A549 (cell line): ENCODE measurements around the gene SLC34A2. TPM values are rescaled to one million over a fixed set of nuclear protein-coding genes. Genes with fewer than 3 reads are reported as not detected.

Experiments used
- ATAC-seq, 2 experiments: fragments of 200-7000 bp in 1 of 2; fragments of >200 bp in 1 of 2; cut with Nextera tagmentation in 1 of 2; cut with Tn5 transposase in 1 of 2; 3 replicates each; pipeline versions ENCODE4 v1.8.0 to v1.9.1; 2018 to 2020; ENCODE audit warnings: mild to moderate bottlenecking in 1 of 2, moderate library complexity in 1 of 2
- CTCF ChIA-PET: fragments of 300-600 bp; sonication (Branson Sonifier 250); formaldehyde crosslinking; extraction: SDS; loops from one replicate; lab custom pipeline; 2021; ENCODE audit warnings: antibody characterized with exemption, inconsistent platforms; lab: Yijun Ruan, JAX
- POLR2A ChIA-PET: fragments of 350-600 bp; formaldehyde crosslinking; extraction: SDS; loops from one replicate; lab custom pipeline; 2021; ENCODE audit warnings: antibody characterized with exemption, inconsistent platforms; lab: Yijun Ruan, JAX
- DNase-seq, 2 experiments: peaks; one replicate each; pipeline versions ENCODE4 v3.0.0 to v3.0.0-alpha.2; 2011 to 2016; ENCODE audit warnings: low read depth in 1 of 2, low spot score in 1 of 2
- FAIRE-seq: peaks from 2 replicates; lab custom pipeline; 2011; peaks lifted over from hg19 to GRCh38; lab: Jason Lieb, UNC
- H3K27ac ChIP-seq, 2 experiments: fragments of >200 bp; sonication (Bioruptor Twin); formaldehyde crosslinking; 3 replicates each; pipeline ENCODE4 v1.5.1; 2016 to 2017
- H3K4me1 ChIP-seq: fragments of >200 bp; sonication (Bioruptor Twin); formaldehyde crosslinking; 3 replicates; pipeline ENCODE4 v1.6.1; 2016
- H3K4me2 ChIP-seq: fragments of >200 bp; sonication (Bioruptor Twin); formaldehyde crosslinking; 3 replicates; pipeline ENCODE4 v1.6.1; 2016
- H3K4me3 ChIP-seq: fragments of >200 bp; sonication (Bioruptor Twin); formaldehyde crosslinking; 3 replicates; pipeline ENCODE4 v1.5.1; 2016
- H3K9me3 ChIP-seq: fragments of >200 bp; sonication (Bioruptor Twin); formaldehyde crosslinking; 3 replicates; pipeline ENCODE4 v1.6.1; 2016
- CBX8 ChIP-seq: fragments of 200-600 bp; sonication (generic); IDR thresholded peaks from 2 replicates; pipeline ENCODE4 v1.6.1; 2016
- CHD2 ChIP-seq: fragments of 150-350 bp; IDR thresholded peaks from 2 replicates; pipeline ENCODE4 v1.6.1; 2014; ENCODE audit warnings: low read length; ENCODE audit not compliant: partially characterized antibody
- EHF ChIP-seq: fragments of 250-450 bp; sonication (Bioruptor Pico); IDR thresholded peaks from 2 replicates; pipeline ENCODE4 v1.5.0; 2020; ENCODE audit warnings: mild to moderate bottlenecking
- EHMT2 ChIP-seq: fragments of 200-600 bp; sonication (generic); IDR thresholded peaks from 2 replicates; pipeline ENCODE4 v1.6.1; 2016; ENCODE audit warnings: antibody characterized with exemption, low read depth, mild to moderate bottlenecking, moderate library complexity
- ESRRA ChIP-seq: fragments of 150-350 bp; IDR thresholded peaks from 2 replicates; pipeline ENCODE4 v1.6.1; 2014; ENCODE audit warnings: mild to moderate bottlenecking, low read length, borderline replicate concordance
- FOSB ChIP-seq: fragments of 250-450 bp; sonication (Bioruptor Pico); IDR thresholded peaks from 2 replicates; pipeline ENCODE4 v1.5.0; 2020; ENCODE audit warnings: mild to moderate bottlenecking, moderate library complexity
- FOSL2 ChIP-seq, 2 experiments: fragments of 450-650 bp in 1 of 2; fragments of >200 bp in 1 of 2; sonication (Bioruptor Twin) in 1 of 2; formaldehyde crosslinking; IDR thresholded peaks; 2 replicates each; pipeline versions ENCODE4 v1.5.0 to v1.6.1; 2016 to 2020; ENCODE audit warnings: mild to moderate bottlenecking in 1 of 2, moderate library complexity in 1 of 2
- HOXA7 ChIP-seq: fragments of 250-450 bp; sonication (Bioruptor Pico); IDR thresholded peaks from 2 replicates; pipeline ENCODE4 v1.5.0; 2020; ENCODE audit warnings: mild to moderate bottlenecking, moderate library complexity
- HOXB5 ChIP-seq: fragments of 250-450 bp; sonication (Bioruptor Pico); IDR thresholded peaks from 2 replicates; pipeline ENCODE4 v1.5.0; 2020; ENCODE audit warnings: mild to moderate bottlenecking, moderate library complexity
- JUN ChIP-seq, 2 experiments: fragments of >200 bp; sonication (Bioruptor Twin); formaldehyde crosslinking; IDR thresholded peaks; 2 replicates in 1 of 2; 3 replicates in 1 of 2; pipeline ENCODE4 v1.6.1; 2016 to 2017
- KDM1A ChIP-seq: fragments of 200-600 bp; sonication (generic); IDR thresholded peaks from 2 replicates; pipeline ENCODE4 v1.6.1; 2016; ENCODE audit warnings: low read depth, mild to moderate bottlenecking
- KDM5A ChIP-seq: fragments of 200-600 bp; sonication (generic); IDR thresholded peaks from 2 replicates; pipeline ENCODE4 v1.6.1; 2016; ENCODE audit warnings: antibody characterized with exemption, mild to moderate bottlenecking
- MAFK ChIP-seq: fragments of 450-650 bp; IDR thresholded peaks from 2 replicates; pipeline ENCODE4 v1.6.1; 2014; ENCODE audit not compliant: partially characterized antibody
- MAZ ChIP-seq: fragments of 150-350 bp; IDR thresholded peaks from 2 replicates; pipeline ENCODE4 v1.6.1; 2014; ENCODE audit warnings: antibody characterized with exemption, low read depth, low read length, borderline replicate concordance
- NFE2L2 ChIP-seq: fragments of 150-350 bp; conservative IDR thresholded peaks from 2 replicates; pipeline ENCODE4 v1.6.1; 2014; ENCODE audit warnings: low read length
- PHF8 ChIP-seq: fragments of 200-600 bp; sonication (generic); IDR thresholded peaks from 2 replicates; pipeline ENCODE4 v1.6.1; 2016; ENCODE audit warnings: low read depth, mild to moderate bottlenecking, antibody characterized with exemption, moderate library complexity, borderline replicate concordance
- POLR2AphosphoS2 ChIP-seq: conservative IDR thresholded peaks from 2 replicates; pipeline ENCODE4 v1.6.1; 2012; ENCODE audit warnings: low read length, improper control_type of control experiment, inconsistent platforms
- RAD21 ChIP-seq, 2 experiments: fragments of >200 bp in 1 of 2; sonication (Bioruptor Twin) in 1 of 2; formaldehyde crosslinking in 1 of 2; IDR thresholded peaks in 1 of 2; conservative IDR thresholded peaks in 1 of 2; 2 replicates in 1 of 2; 3 replicates in 1 of 2; pipeline ENCODE4 v1.6.1; 2012 to 2018; ENCODE audit warnings: inconsistent platforms in 1 of 2
- RFX5 ChIP-seq: fragments of 450-650 bp; IDR thresholded peaks from 2 replicates; pipeline ENCODE4 v1.7.1; 2014; ENCODE audit warnings: antibody characterized with exemption, mild to moderate bottlenecking, moderate library complexity
- RNF2 ChIP-seq: fragments of 200-600 bp; sonication (generic); IDR thresholded peaks from 2 replicates; pipeline ENCODE4 v1.6.1; 2016; ENCODE audit warnings: low read depth, mild to moderate bottlenecking, antibody characterized with exemption, moderate library complexity, borderline replicate concordance
- ZC3H11A ChIP-seq: fragments of 450-650 bp; IDR thresholded peaks from 2 replicates; pipeline ENCODE4 v1.6.1; 2014; ENCODE audit warnings: antibody characterized with exemption, mild to moderate bottlenecking
- ZFP36 ChIP-seq: fragments of 450-650 bp; IDR thresholded peaks from 2 replicates; pipeline ENCODE4 v1.6.1; 2014; ENCODE audit warnings: borderline replicate concordance; ENCODE audit not compliant: partially characterized antibody
- ZSCAN20 ChIP-seq: fragments of 250-450 bp; sonication (Bioruptor Pico); IDR thresholded peaks from 2 replicates; pipeline ENCODE4 v1.8.0; 2022; ENCODE audit warnings: mild to moderate bottlenecking, moderate library complexity
- WGBS: methylation state at CpG from one replicate; pipeline ENCODE4 v1.1.6; 2017; ENCODE audit errors: missing lambda C conversion rate; 5-methylcytosine and 5-hydroxymethylcytosine counted together
- polyA plus RNA-seq, 4 experiments: library from polyadenylated mRNA; depleted of rRNA in 3 of 4; stranded (reverse); fragments of >200 nt; fragmentation: RNase III in 1 of 4; extraction: RNeasy Plus Mini Kit Qiagen cat#74134 plus additional on column Dnase treatment in 1 of 4; gene quantifications; 2 replicates in 3 of 4; 3 replicates in 1 of 4; pipeline ENCODE4 v1.2.3, GENCODE V29; 2011 to 2017
- TF ChIP-seq, protein P1 (sequence below): IDR thresholded peaks from 2 replicates; pipeline ENCODE4 v1.6.1; 2012; ENCODE audit warnings: low read depth, borderline replicate concordance
- TF ChIP-seq, protein P2 (sequence below): fragments of >200 bp; sonication (Bioruptor Twin); formaldehyde crosslinking; IDR thresholded peaks from 3 replicates; pipeline ENCODE4 v1.5.1; 2016
- TF ChIP-seq, protein P3 (sequence below): IDR thresholded peaks from 2 replicates; pipeline ENCODE4 v1.6.1; 2012
- TF ChIP-seq, protein P4 (sequence below): fragments of >200 bp; sonication (Bioruptor Twin); formaldehyde crosslinking; IDR thresholded peaks from 2 replicates; pipeline ENCODE4 v1.6.1; 2016

The SLC34A2 gene
- polyA plus RNA-seq, 2 of the 4 experiments (the other 2 are of a cell fraction) = 0.03 to 0.08 TPM

DNA sequence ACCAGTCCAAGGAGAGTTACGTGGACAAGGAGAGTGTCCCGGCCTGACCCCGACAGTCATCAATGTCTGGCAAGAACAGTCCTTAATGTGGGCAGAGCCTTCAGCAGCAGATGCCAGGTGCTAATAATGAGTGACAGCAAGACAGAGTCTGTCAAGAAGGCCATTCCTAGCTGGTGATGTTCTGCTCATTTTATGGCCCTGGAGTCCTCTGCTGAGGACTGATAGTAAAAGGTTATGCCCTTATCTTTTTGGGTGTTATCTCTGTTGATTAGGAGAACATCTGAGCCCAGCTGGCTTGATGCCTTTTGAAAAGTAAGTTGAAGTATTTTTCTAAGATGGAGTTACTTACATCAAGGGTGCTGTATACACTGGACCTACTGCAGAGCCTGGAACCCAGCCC lies 67.3 kb downstream of the SLC34A2 start:
- DNase-seq = no peak
- Histone ChIP-seq H3K4me3 (no peak overlapping the region), H3K9me3 (no peaks in the 10 kb centered on the region), H3K27ac (no peak overlapping the region), H3K4me2 (no peak overlapping the region), H3K4me1 (no peaks in the 10 kb centered on the region)
- 82% methylated on average over 3 of the region's 3 CpGs for WGBS
- no peak for ATAC-seq
- CTCF ChIA-PET = no interaction called here
- POLR2A ChIA-PET = no interaction called here
- FAIRE-seq = no peak
- TF ChIP-seq, protein P1, sequence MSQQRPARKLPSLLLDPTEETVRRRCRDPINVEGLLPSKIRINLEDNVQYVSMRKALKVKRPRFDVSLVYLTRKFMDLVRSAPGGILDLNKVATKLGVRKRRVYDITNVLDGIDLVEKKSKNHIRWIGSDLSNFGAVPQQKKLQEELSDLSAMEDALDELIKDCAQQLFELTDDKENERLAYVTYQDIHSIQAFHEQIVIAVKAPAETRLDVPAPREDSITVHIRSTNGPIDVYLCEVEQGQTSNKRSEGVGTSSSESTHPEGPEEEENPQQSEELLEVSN = no peak
- no peak for TF ChIP-seq RNF2
- TF ChIP-seq EHMT2 = no peak
- TF ChIP-seq JUN (IDR thresholded peaks at IDR 0.05) = no peak
- TF ChIP-seq ZSCAN20 (CRISPR knock-in tag) = no peak
- TF ChIP-seq, protein P2, sequence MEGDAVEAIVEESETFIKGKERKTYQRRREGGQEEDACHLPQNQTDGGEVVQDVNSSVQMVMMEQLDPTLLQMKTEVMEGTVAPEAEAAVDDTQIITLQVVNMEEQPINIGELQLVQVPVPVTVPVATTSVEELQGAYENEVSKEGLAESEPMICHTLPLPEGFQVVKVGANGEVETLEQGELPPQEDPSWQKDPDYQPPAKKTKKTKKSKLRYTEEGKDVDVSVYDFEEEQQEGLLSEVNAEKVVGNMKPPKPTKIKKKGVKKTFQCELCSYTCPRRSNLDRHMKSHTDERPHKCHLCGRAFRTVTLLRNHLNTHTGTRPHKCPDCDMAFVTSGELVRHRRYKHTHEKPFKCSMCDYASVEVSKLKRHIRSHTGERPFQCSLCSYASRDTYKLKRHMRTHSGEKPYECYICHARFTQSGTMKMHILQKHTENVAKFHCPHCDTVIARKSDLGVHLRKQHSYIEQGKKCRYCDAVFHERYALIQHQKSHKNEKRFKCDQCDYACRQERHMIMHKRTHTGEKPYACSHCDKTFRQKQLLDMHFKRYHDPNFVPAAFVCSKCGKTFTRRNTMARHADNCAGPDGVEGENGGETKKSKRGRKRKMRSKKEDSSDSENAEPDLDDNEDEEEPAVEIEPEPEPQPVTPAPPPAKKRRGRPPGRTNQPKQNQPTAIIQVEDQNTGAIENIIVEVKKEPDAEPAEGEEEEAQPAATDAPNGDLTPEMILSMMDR = no peak
- TF ChIP-seq MAZ = no peak
- no peak for TF ChIP-seq FOSB (CRISPR knock-in tag)
- TF ChIP-seq ESRRA = no peak
- no peak for TF ChIP-seq KDM1A
- no peak for TF ChIP-seq CHD2

DNA sequence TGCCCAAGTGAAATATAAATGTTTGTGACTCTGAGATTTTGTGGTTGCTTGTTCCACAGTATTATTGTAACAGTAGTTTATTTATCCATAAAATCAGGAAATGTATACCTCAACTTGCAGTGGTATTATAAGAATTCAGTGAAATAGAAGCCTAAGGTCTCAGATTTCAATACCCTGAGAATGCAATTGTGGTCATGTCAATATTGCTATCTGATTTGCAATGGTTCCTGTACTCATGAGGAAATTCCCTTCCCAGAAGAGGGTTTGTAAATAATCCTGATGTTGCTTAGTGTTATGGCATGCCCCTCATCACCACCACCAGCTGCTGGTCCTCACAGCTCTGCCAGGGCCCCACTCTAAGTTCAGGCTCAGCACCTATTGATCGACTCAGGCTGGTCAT lies 67.8 kb downstream of the SLC34A2 start:
- 94% methylated on average over 1 of the region's 1 CpG for WGBS
- ATAC-seq (no peak), DNase-seq (no peak), FAIRE-seq (no peak)
- POLR2A ChIA-PET = no interaction called here
- Histone ChIP-seq H3K4me1 (no peaks in the 10 kb centered on the region), H3K9me3 (no peaks in the 10 kb centered on the region), H3K27ac (no peak overlapping the region), H3K4me2 (no peak overlapping the region), H3K4me3 (no peak overlapping the region)
- TF ChIP-seq EHF (no peak), CBX8 (no peak), FOSL2 (IDR thresholded peaks at IDR 0.05) (no peak), FOSL2 (CRISPR knock-in tag; IDR thresholded peaks at IDR 0.05) (no peak), HOXA7 (CRISPR knock-in tag) (no peak), RAD21 (conservative IDR thresholded peaks at IDR 0.05 in 1 of 2, IDR thresholded peaks at IDR 0.05 in 1 of 2) (no peak), ZC3H11A (no peak), RFX5 (no peak), HOXB5 (CRISPR knock-in tag) (no peak), NFE2L2 (no peak), MAFK (no peak), ESRRA (no peak), ZSCAN20 (CRISPR knock-in tag) (no peak), KDM5A (no peak), PHF8 (no peak), POLR2AphosphoS2 (no peak), ZFP36 (no peak), CHD2 (no peak), JUN (IDR thresholded peaks at IDR 0.05) (no peak)
- TF ChIP-seq, protein P3, sequence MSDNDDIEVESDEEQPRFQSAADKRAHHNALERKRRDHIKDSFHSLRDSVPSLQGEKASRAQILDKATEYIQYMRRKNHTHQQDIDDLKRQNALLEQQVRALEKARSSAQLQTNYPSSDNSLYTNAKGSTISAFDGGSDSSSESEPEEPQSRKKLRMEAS = no peak
- TF ChIP-seq, protein P4, sequence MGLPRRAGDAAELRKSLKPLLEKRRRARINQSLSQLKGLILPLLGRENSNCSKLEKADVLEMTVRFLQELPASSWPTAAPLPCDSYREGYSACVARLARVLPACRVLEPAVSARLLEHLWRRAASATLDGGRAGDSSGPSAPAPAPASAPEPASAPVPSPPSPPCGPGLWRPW = no peak
- CTCF ChIA-PET = no interaction called here
